Endothelial cell of umbilical vein (primary cell): Measurements from ENCODE around the gene CDCP1. TPM values are rescaled to one million over a fixed set of nuclear protein-coding genes. Genes with fewer than 3 reads are reported as not detected.

ENCODE experiments used
- BruUV-seq: library from RNA; stranded (reverse); fragments of 400-500 nt; replicated peaks from 2 replicates; lab custom pipeline; 2021; lab: Mats Ljungman, UMichigan
- CTCF ChIA-PET: fragments of 300-600, 350-600 bp; sonication (Branson Sonifier 250); formaldehyde crosslinking; loops from one replicate; lab custom pipeline; 2021; ENCODE audit warnings: antibody characterized with exemption, inconsistent platforms; lab: Charles Lee
- POLR2A ChIA-PET: fragments of 300-600, 350-600 bp; sonication (Branson Sonifier 250); formaldehyde crosslinking; loops from one replicate; lab custom pipeline; 2021; ENCODE audit warnings: antibody characterized with exemption, inconsistent platforms; lab: Charles Lee
- DNase-seq: peaks from one replicate; pipeline ENCODE4 v3.0.0-alpha.2; 2011; ENCODE audit warnings: low read depth, low spot score
- FAIRE-seq: peaks from 2 replicates; lab custom pipeline; 2011; peaks lifted over from hg19 to GRCh38; lab: Jason Lieb, UNC
- H2AFZ ChIP-seq: 2 replicates; pipeline ENCODE4 v1.6.0; 2012; ENCODE audit warnings: low read depth, low read length, control low read depth, inconsistent platforms
- H3K27ac ChIP-seq: 2 replicates; pipeline ENCODE4 v1.5.1; 2011; ENCODE audit warnings: low read depth, mild to moderate bottlenecking, control low read depth, low read length, moderate library complexity; ENCODE audit not compliant: insufficient read depth
- H3K27me3 ChIP-seq, 2 experiments: 2 replicates each; pipeline versions ENCODE4 v1.6.0 to v1.6.1; 2011; ENCODE audit warnings: low read length in 2 of 2, mixed read lengths in 1 of 2; ENCODE audit not compliant: control insufficient read depth in 2 of 2, insufficient read depth in 2 of 2
- H3K36me3 ChIP-seq, 2 experiments: 2 replicates in 1 of 2; 3 replicates in 1 of 2; pipeline ENCODE4 v1.5.1; 2011; ENCODE audit warnings: low read length in 2 of 2, mild to moderate bottlenecking in 1 of 2, moderate library complexity in 1 of 2; ENCODE audit not compliant: control insufficient read depth in 2 of 2, insufficient read depth in 2 of 2; ENCODE audit errors: extremely low read depth in 1 of 2
- H3K4me1 ChIP-seq: 3 replicates; pipeline ENCODE4 v1.5.1; 2011; ENCODE audit warnings: mild to moderate bottlenecking, low read length; ENCODE audit not compliant: control insufficient read depth, insufficient read depth; ENCODE audit errors: extremely low read depth
- H3K4me2 ChIP-seq: 2 replicates; pipeline ENCODE4 v1.6.1; 2011; ENCODE audit warnings: low read length, control low read depth, mixed read lengths; ENCODE audit not compliant: insufficient read depth
- H3K4me3 ChIP-seq, 3 experiments: fragments of 200-600 bp in 1 of 3; sonication (generic), shearing (Covaris generic) in 1 of 3; replicated peaks in 1 of 3; 2 replicates each; pipeline ENCODE4 v1.5.1; 2011 to 2016; ENCODE audit warnings: control low read depth in 3 of 3, low read length in 3 of 3, mild to moderate bottlenecking in 2 of 3, inconsistent platforms in 1 of 3, low read depth in 1 of 3, moderate library complexity in 1 of 3; ENCODE audit not compliant: insufficient read depth in 1 of 3
- H3K79me2 ChIP-seq: 2 replicates; pipeline ENCODE4 v1.6.0; 2012; ENCODE audit warnings: low read length, inconsistent platforms; ENCODE audit not compliant: control insufficient read depth, insufficient read depth
- H3K9ac ChIP-seq: replicated peaks from 2 replicates; pipeline ENCODE3; 2011; ENCODE audit warnings: low read length, control low read depth; ENCODE audit not compliant: insufficient read depth; ENCODE audit errors: extremely low read depth
- H3K9me1 ChIP-seq: replicated peaks from 3 replicates; pipeline ENCODE4 v1.6.0; 2011; ENCODE audit warnings: mild to moderate bottlenecking, low read length; ENCODE audit not compliant: control insufficient read depth, insufficient read depth; ENCODE audit errors: extremely low read depth
- H3K9me3 ChIP-seq: replicated peaks from 2 replicates; pipeline ENCODE4 v1.5.1; 2012; ENCODE audit warnings: low read length, inconsistent platforms; ENCODE audit not compliant: control insufficient read depth, insufficient read depth
- H4K20me1 ChIP-seq: replicated peaks from 2 replicates; pipeline ENCODE3; 2011; ENCODE audit warnings: mild to moderate bottlenecking, low read length; ENCODE audit not compliant: control insufficient read depth, insufficient read depth; ENCODE audit errors: extremely low read depth
- EZH2 ChIP-seq: IDR thresholded peaks from 2 replicates; pipeline ENCODE4 v1.6.1; 2012; ENCODE audit warnings: borderline replicate concordance, low read depth, mild to moderate bottlenecking, moderate library complexity, low read length, inconsistent platforms; ENCODE audit not compliant: severe bottlenecking
- FOS ChIP-seq: IDR thresholded peaks from 2 replicates; pipeline ENCODE4 v1.6.1; 2011; ENCODE audit warnings: mild to moderate bottlenecking, low read length, moderate library complexity, borderline replicate concordance; ENCODE audit not compliant: insufficient read depth
- GATA2 ChIP-seq: IDR thresholded peaks from 2 replicates; pipeline ENCODE4 v1.7.0; 2011; ENCODE audit warnings: low read depth, mild to moderate bottlenecking, moderate library complexity, mixed read lengths, low read length; ENCODE audit not compliant: insufficient read length, insufficient read depth
- POLR2A ChIP-seq: IDR thresholded peaks from 2 replicates; pipeline ENCODE4 v1.6.1; 2012; ENCODE audit warnings: low read depth, mild to moderate bottlenecking, control low read depth, low read length
- POLR2AphosphoS5 ChIP-seq: IDR thresholded peaks from 2 replicates; pipeline ENCODE4 v1.6.1; 2012; ENCODE audit warnings: low read depth, mild to moderate bottlenecking, control low read depth, low read length, moderate library complexity; ENCODE audit not compliant: insufficient read depth
- dilution Hi-C: fragments of 300-500 bp; cut with MboI; formaldehyde crosslinking; loops from one replicate; pipeline ENCODE4 v1.15.0; 2019; ENCODE audit warnings: low sequenced_read_pairs; ENCODE audit not compliant: extremely low pct_ligation_motif_present
- intact Hi-C: fragments of 100-400 bp; cut with micrococcal nuclease; formaldehyde crosslinking; loops from one replicate; pipeline ENCODE4 v1.10.0; 2022
- polyA plus RNA-seq, 4 experiments: library from polyadenylated mRNA; depleted of rRNA in 3 of 4; stranded (reverse) in 3 of 4; unstranded in 1 of 4; fragments of >200 nt; gene quantifications; 2 replicates each; pipeline versions ENCODE4 v1.2.1 to v1.2.3, GENCODE V29; 2011 to 2012; ENCODE audit warnings: missing spikeins in 1 of 4
- total RNA-seq: library from RNA; stranded (reverse); gene quantifications from 2 replicates; pipeline ENCODE4 v1.2.3, GENCODE V29; 2021
- TF ChIP-seq, protein P1 (sequence below), 2 donors: IDR thresholded peaks; 1 replicate in 1 of 2; 2 replicates in 1 of 2; pipeline ENCODE4 v1.5.1; 2011; ENCODE audit warnings: low read length in 2 of 2, mild to moderate bottlenecking in 2 of 2, moderate library complexity in 2 of 2, control low read depth in 1 of 2, inconsistent platforms in 1 of 2, low read depth in 1 of 2; ENCODE audit not compliant: insufficient read depth in 1 of 2; ENCODE audit errors: extremely low read depth in 1 of 2

The CDCP1 gene
- total and polyA plus RNA-seq, 2 donors (not counting 3 experiments of a cell fraction or from before 2014, with no cell fraction given) = 0.01 to 0.22 TPM

DNA sequence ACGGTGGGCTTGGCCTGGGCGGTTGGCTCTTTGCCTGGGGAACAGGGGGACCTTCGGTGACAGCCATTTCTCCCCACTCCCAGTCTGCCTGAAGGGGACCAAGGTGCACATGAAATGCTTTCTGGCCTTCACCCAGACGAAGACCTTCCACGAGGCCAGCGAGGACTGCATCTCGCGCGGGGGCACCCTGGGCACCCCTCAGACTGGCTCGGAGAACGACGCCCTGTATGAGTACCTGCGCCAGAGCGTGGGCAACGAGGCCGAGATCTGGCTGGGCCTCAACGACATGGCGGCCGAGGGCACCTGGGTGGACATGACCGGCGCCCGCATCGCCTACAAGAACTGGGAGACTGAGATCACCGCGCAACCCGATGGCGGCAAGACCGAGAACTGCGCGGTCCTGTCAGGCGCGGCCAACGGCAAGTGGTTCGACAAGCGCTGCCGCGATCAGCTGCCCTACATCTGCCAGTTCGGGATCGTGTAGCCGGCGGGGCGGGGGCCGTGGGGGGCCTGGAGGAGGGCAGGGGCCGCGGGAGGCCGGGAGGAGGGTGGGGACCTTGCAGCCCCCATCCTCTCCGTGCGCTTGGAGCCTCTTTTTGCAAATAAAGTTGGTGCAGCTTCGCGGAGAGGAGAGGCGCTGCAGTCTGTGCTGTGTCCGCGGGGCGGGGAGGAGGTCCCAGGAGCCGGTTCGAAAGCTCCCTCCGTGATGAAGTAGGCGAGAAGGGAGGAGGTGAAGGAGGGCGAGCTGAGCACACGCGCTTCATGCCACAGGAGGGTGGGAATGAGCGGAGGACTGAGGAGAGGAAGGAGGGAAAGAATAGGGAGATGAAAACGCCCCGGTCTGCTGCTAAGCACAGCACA, 110.5 kb downstream of the CDCP1 start:
- H3K9ac ChIP-seq = no peak overlapping the region
- no peak for FAIRE-seq
- BruUV-seq = no TSS peak
- no peaks in the 10 kb centered on the region for H4K20me1 ChIP-seq
- dilution Hi-C loops = loop anchor here (25.0 kb wide), 1 partner anchor 477 kb away; no protein-coding TSS in a partner anchor
- no peaks in the 10 kb centered on the region for H3K27me3 ChIP-seq
- no peaks in the 10 kb centered on the region for H3K36me3 ChIP-seq
- ChIA-PET POLR2A (no interaction called here), CTCF (interaction anchor here (0.8 to 11.6 kb wide), 10 partner anchors 20 to 473 kb away, joined by 3 to 467 read pairs (median 5); partner anchors contain the start of gene TMEM158)
- no peaks in the 10 kb centered on the region for H3K9me1 ChIP-seq
- H3K79me2 ChIP-seq = no peaks in the 10 kb centered on the region
- peak overlapping the region; percentile 53 for H3K4me2 ChIP-seq
- no peak for DNase-seq
- TF ChIP-seq POLR2A (no peak), GATA2 (no peak), FOS (no peak), POLR2AphosphoS5 (no peak), EZH2 (no peak)
- TF ChIP-seq, protein P1, sequence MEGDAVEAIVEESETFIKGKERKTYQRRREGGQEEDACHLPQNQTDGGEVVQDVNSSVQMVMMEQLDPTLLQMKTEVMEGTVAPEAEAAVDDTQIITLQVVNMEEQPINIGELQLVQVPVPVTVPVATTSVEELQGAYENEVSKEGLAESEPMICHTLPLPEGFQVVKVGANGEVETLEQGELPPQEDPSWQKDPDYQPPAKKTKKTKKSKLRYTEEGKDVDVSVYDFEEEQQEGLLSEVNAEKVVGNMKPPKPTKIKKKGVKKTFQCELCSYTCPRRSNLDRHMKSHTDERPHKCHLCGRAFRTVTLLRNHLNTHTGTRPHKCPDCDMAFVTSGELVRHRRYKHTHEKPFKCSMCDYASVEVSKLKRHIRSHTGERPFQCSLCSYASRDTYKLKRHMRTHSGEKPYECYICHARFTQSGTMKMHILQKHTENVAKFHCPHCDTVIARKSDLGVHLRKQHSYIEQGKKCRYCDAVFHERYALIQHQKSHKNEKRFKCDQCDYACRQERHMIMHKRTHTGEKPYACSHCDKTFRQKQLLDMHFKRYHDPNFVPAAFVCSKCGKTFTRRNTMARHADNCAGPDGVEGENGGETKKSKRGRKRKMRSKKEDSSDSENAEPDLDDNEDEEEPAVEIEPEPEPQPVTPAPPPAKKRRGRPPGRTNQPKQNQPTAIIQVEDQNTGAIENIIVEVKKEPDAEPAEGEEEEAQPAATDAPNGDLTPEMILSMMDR (IDR thresholded peaks at IDR 0.05; ENCODE audit: extremely low read depth in 1 of 2, insufficient read depth in 1 of 2, low read depth in 1 of 2, low read length in 2 of 2) = no peak
- H3K4me3 ChIP-seq = no peak overlapping the region
- intact Hi-C loops = loop anchor here (2.0 kb wide), 2 partner anchors 43 to 503 kb away; no protein-coding TSS in a partner anchor
- H3K9me3 ChIP-seq = no peaks in the 10 kb centered on the region
- H3K27ac ChIP-seq = no peak overlapping the region
- no peaks in the 10 kb centered on the region for H3K4me1 ChIP-seq
- peak overlapping the region; percentile 73 for H2AFZ ChIP-seq
